ENCODE data around the gene HIVEP3.

HIVEP3 gene

DNA sequence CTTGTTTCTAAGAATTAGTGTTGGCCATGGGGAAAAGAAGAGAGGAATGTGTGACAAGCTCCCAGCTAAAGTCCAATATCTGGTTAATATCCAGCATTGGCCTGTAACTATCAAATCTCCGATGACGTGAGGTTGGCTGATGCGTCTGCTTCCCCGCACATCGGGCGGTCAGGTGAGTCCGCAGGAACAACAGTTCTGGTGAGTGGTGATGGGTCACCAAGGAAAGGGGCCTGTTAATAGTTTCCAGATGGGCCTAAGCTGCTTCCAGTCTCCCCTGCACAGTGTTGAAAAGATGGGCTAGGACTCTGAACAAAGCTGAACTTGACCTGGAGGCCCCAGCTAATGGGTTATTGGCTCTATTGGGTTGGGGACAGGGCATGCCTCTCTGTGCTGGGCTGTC, 241.1 kb downstream of the HIVEP3 start:
- no peak for DNase-seq

DNA sequence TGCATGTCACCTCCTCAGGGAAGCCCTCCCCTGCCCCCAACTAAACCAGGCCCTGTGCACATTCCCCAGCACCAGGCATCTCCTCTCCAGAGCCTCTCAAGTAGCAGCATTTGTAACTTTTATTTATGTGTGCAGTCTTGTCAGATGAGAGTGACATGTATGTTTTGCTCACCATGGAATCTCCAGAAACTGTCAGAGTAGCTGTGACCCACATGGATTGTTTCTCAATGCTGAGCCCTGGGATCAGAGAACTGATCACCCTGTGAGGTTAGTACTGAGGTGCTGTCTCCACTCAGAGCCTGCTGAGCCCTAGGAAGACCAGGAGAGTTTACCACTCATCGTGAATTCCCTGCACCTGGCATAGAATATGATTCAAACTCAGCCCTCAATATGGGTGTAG, 243.3 kb downstream of the HIVEP3 start:
- DNase-seq: no peak

DNA sequence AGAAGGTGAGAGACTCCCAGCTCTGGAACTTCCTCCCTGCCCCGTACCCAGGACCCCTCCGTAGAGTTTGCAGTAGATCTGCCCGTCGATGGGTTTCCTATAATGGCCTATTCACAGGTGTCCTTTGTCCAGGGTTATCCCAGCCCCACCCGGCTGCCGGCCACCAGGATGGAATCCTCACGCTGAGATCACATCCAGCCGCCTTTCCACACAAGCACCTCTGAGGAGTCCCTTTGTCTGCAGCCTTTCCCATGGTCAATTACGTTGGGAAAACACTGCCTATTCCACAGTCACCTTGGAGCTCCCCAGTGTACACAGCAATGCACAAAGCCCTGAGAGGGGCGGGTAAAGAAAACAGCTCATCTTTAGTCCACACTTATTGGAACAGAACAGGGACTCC, 244.2 kb downstream of the HIVEP3 start:
- DNase-seq: no peak

DNA sequence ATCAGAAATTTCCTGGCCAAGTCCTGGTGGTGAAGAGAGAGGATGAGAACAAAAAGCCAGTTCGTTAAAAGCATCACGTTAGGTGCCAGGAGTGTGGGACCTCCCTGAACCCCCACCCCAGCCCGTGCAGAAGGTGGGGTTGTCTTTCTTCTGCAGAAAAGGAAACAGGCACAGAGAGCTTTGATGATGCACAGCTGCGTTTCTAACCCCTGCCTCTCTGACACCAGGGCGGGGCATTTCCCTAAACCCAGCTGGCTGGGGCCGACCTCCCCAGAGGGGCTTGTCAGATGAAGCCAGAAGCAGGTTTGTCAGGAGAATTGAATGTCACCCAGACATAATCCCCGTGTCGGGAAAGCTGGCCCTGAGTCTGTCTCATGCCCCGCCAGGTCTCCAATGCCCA, 244.9 kb downstream of the HIVEP3 start:
- peak in 1 of 2 experiments; percentile 59 for DNase-seq

DNA sequence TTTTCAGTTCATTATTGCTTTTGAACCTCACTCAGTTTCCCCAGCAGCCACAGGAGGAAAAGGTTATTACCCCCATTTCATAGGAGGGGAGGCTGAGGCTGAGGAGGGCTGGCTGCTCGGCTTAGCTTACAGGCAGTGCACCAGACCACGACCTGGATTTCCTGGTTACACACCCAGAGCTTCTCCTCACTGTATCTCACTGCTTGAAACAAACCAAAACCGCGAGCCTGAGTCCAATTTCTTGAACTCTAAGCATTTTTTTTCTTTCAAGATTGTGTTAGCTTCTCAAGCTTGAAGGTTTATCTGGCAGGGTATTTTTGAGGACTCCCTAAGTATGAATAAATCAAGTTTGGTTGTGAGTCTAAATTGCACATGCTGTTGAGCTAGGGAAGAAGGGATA, 245.3 kb downstream of the HIVEP3 start:
- DNase-seq: no peak

DNA sequence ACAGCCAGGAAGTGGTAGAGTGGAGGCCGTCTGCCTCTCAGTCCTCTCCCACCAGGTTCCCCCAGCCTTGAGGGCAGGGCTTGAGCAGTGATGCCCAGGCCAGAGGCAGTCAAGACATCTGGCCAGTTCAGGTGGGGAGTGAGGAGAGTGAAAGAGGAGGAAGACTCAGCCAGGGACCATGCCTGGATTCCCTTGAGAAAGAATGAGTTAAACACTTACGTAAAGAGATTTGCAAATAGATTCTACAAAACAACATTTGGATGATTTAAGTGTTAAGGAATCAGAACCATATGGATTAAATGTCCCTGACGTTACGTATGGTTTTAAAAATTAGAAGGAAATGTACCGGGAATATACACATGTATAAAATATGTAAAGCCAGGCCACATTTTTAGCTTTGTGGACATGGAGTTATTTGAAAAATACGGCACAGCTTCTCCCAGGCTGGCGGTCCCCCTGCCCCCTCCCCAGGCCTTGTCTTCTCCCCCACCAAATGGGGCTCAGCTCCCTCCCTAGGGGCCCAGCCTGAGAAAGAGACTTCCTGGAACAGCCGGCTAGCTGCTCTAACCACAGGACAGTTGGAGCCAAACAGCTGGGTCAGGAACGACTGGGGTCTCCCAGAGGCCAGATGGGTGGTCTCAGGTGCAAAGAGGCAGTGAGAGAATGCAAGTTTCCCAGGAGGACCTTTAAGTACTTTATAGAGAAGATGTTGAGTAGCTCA, 245.9 kb downstream of the HIVEP3 start:
- DNase-seq: no peak

DNA sequence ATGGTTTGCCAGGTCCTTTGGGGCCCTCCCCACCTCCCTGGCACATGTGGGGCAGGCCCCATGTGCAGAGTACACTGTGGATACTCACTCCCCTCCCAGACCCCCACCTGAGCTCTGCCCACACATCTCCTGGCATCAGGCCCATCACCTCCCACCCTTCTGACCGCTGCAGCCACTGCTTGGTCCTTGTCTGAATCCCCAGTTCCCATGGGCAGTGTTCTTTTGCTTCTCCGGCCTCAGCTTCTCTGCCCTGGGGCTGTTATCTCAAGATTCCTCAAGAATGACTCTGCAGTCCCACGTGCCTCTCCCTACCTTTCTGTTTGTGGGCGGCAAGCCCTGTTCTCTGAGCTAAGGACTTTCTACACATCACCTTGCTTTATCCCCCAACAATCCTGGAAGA, 246.5 kb downstream of the HIVEP3 start:
- no peak for DNase-seq

DNA sequence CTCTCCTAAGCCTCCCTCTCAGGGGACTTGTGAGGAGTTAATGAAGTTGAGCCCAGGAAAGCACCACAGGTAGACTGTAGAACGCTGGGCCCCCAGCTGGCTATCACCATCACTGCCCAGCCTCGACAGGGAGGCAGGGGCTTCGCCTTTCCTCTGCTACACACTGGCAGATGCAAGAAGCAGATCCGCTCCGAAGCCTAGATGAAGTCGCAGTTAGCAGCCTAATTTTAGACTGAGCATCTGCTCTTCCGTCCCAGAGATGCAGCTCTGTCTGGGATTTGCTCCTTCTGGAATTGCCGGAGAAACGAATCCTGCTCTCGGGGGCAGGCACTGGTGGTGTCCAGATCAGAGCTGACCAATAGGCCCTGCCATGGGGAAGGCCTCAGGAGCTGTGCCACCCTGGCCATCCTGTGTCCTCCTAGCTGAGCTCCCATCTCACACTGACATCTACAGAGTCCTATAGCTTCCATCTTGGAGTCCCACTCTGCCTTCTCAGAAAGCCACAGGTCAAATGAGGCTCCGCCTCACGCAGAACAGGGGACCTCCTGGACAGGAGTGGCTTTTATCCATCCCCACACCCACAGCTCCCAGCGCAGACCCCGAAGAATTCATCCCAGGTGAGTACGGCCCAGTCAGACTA, 247.5 kb downstream of the HIVEP3 start:
- DNase-seq: no peak

DNA sequence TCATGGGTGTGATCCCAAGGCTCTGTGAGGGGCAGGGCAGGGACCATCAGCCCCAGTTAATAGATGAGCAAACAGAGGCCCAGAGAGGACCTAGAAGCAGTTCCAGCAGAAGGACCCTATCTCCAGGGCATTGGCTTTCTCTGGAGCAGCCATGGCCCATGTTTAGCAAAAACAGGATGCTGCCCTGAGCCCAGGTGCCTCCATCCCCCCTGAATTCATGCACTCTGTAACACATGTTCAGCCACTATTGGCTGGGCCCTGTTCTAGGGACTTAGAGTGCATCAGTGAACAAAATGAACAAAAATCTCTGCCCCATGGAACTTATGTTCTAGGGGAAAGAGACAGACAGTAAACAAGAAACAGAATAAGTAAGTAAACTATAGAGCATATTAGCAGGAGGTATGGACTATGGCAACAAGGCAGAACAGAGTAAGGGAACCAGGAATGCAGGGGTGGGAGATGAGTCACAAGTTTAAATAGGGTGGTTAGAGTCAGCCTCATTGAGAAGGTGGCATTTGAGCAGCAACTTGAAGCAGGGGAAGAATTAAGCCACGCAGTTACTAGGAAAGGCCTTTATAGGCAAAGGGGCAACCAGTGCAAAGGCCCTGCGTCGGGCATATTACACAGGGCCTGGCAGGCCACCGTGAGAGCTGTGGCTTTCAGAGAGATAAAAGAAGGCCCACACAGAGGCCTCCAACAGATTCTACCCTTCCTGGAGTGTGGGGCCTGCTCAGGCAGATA, 248.3 kb downstream of the HIVEP3 start:
- DNase-seq: peak in 1 of 2 experiments; percentile 59

DNA sequence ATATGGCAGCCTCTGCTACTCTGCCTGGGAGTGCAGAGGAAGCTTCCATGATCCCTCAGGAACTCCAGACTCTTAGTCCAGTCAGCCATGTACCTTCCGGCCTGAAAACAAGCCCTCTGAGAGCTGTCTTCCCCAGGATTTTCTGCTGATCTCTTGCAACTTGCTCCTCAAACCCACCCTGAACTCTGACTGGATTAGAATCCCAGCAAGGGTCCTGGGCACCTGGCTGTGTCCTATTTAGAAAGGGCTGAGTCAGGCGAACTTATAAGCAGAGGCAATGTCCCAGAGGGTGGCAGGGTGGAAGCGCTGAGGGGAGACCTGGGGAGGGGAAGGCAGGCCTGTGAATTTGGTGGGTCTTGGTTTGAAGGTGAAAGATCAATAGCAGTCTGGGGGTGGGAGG, 249.8 kb downstream of the HIVEP3 start:
- no peak for DNase-seq

DNA sequence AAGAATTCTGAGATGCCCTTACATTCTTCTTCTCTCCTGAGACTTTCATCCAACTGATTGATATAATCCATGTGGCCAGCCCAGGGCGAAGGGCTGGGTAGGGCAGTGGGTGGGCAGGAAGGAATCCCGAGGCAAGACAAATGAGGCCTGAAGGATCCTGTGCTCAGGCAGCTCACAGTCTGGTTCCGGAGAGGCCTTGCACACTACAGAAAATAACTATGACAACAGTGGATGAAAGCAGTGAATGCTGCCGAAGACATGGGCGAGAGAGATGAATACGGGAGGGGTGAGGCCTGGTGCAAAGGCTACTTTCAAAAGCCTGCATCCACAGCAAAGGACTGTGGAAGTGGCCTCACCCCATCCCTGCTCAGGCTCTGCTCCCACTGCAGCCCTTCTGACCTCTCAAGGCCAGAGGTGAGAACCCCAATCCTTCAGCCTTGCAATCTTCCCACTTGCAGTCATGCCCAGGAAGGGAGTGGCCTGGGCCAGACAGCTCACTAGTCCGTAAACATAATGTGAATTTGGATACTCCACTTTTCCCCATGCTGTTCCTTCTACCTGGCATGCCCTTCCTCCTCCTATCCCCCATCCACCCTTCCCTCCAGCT, 250.6 kb downstream of the HIVEP3 start:
- DNase-seq: no peak

DNA sequence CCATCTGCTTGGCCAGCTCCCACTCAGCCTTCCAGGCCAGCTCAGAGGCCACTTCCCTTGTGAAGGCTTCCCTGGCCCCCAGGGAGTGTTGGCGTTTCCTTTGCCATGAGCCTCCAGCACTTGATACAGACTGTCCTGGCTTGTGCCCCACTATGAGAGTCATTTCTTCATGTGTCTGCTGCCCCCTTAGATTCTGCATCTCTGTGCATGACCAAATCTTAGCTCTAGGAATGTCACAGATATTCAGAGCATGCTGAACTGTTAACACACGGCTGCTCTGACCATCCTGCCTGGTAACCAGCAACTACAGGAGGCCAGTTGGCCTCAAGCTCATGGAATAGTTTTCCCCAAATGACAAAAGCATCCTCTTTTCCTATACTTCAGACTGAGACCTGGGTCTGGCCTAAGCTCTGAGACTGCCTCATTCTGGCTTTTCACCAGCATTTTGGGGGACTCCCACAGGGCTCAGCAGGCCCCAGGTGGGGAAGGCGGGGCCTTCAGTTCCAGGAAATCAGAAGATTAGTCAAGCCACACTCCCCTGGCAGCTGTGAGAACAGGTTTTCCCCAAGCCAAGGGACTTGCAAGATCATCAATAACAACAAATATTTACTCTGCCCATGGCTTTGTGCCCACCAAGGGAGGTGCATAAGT, 251.6 kb downstream of the HIVEP3 start:
- DNase-seq: peak; percentile 82

DNA sequence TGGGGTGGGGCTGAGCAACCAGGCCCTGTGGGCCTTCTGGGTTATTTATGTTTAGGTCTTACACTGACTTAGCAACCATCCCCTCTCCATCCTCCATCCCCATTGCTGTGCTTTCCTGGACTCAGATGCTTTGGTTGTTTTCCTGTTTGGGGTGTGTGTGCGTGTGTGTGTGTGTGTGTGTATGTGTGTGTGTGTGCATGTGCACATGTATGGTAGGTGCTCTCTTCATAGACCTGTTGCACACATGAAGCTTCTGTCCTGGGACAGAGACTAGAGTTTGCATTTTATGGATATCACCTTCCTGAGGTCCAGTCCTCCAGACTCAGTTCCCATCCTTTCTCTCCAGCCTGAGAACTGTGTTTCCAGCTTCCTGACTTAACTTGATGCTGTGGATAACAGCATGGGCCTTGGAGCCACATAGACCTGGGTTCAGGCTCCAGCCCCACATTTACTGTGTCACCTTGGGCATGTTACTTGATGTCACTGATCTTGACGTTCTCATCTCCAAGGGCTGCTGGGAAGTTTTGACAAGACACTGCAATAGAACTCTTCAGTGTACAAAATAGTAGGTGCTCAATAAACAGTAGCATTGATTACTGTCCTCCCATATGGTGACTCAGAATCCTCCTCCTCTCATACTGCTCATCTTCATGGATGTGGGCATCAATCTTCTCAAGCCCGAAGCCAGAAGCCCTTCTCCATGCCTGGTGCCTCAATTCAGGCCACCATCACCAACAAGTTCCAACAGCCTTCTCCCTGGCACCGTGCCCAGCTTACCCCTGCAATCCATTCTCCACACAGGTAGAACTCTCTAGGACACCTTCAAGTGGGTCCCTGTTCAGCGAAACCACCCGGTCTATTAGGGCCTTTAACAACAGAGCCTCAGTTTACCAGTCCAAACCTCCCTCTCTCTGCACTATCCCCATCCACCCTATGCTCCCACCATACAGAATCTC, 252.5 kb downstream of the HIVEP3 start:
- no peak for DNase-seq

DNA sequence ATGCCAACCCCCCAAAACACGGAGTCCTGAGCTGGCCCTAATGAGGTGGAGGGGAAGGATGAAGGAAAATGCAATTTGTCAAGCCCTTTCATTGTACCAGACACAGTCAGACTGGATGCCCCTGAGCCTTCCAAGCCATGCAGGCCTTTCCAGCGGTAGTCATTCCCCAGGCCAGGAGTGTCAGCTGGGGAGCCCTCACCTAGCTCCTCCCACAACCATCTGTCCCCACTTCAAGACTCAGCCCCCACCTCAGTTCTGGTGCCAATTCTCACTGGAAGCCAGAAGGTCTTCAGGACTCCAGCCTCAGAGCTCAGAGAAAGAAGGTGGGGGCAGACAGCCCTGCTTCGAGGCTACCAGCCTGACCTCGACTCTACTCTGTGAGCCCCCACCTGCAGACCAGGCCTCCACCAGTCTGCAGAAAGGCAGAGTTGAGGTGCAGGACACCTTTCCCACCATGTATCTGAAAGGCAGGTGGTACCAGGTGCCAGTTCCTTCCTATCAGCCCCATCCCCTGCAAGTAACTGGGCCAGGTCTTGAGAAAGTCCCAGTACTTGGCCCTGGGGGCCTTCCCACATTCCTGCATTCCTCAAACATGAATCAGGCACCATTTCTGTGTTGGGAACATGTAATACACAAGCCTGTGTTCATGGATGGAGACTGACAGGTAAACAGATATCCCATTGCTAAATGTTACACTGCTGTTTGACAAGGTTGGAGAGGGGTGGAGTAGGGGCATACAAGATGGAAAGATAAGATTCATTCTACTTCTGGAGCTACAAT, 253.7 kb downstream of the HIVEP3 start:
- DNase-seq: no peak

DNA sequence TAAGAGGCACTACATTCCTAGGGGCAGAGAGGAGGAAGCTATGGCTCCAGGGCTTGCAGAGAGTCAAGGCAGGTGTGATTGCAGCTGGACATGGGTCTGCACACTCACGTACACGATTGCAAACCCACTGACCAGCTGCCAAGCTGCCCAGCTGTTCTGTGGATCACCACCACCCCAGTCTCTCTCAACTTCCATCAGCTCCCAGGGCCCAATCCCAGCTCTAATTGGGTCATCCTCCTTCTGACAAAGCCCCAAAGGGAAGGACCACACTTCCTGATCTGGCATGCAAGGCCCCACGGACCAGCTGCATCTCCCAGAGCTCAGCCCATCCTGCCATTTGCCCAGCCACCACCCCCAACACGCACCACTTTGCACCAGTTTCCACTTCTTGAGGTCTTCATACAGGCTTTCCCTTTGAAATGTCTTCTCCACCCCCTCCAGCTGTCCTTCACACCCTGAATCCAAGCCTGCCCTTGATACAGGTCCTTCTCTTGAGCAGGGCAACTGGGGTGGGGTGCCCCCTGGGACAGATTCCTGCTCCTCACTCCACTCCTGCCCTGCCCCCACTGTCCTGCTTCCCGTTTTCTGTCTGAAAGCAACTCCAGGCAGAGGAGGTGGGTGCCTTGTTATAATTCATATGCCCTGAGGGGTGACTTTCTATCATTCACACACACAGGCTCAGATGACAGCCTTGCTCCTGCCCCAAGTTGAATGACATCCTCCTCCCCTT, 254.9 kb downstream of the HIVEP3 start:
- DNase-seq: no peak

DNA sequence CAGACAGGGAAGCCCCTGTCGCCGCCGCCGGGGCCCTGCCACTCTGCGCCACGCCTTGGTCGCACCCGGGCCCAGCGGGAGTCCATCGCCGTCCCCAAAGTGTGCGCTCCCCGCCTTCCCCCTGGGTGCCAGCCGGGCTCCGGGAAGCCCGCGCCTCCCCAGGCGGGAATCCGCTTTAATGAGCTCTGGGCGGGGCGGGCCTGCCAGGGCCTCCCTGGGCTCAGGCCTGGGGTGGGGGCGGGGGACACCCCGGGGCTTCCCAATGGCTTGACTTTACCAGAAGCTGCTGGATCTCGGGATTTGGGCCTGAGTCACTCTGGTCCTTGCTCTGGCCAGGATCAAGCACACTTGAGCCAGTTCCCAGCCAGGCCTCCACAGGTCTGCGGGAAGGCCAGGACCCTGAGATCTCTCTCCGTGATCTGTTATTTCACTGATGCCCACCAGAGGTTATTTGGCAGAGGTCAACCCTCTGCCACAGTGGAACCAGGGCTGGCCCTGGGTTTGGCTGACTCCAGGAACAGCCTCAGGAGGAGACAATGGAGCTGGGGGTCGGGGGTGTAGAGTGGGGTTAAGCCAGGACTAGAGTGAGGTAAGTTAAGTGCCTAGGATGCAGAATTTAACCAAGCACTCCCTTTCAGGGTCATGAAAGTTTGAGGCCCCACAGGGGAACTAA, 255.8 kb downstream of the HIVEP3 start:
- no peak for DNase-seq

DNA sequence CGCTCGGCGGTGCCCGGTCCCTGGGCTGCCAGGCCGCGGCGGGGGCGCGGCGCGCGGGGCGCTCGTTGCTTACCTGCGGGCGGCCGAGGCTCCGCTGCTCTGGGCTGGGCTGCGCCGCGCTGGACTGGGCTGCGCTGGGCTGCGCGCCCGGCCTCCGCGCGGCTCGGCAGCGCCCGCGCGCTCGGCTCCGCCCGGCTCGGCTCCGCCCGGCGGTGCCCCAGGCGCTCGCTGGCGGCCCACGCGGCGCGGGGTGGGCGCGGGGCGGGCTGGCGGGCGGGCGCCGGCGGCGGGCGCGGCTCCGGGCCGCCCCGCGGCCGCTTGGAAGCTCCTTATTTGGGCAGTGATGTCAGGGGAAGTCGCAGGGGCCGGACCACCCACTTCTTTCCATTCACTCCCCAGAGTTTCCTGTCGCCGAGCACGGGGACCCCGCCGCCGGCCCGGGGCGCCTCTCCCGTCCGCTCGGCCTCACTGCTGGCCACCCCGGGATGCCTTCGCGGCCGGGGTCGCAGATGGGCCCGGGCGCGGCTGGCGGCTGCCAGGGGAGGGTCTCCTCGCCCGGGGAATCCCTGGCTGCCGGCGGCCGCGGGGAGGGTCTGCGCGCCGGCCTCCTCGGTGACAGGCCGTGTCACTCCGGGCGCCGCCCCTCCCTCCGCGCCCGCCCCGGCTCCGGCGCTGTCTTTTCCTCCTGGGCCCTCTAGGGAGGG, 256.5 kb downstream of the HIVEP3 start:
- peak; percentile 79 to 87 for DNase-seq

DNA sequence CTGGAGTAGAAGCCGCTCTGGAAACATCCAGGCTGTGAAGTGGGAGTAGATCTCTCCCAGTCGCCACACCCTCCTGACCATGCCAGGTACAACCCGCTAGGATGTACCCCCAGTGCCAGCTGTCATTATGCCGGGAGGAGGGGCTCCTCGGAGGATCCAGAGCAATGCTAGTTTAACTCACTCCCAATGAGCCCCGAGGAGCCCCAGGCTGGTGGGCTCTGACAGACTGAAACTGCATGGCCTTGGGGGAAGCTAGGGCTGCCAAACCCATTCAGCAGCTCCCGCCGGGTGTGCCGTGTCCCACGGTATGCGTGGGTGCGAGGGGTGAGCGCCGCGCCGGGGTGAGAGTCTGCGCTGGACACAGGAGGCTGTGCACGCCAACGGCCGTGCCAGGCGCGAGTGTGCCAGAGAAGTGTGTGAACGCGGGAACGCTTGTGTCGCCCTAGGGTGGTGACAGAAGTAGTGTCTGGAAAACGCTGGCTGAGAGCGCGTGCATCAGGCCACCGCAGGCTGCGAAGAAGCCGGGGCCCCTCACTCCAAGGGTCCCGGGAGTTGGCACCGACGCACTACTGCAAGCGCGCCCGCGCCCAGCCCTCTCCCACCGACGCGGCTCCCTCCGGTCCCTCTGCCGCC, 257.2 kb downstream of the HIVEP3 start:
- DNase-seq: peak; percentile 64 to 66
